Progenitor cell of endocrine pancreas (in vitro differentiated cells): ENCODE measurements around the gene ZNF431. TPM values are rescaled to one million over a fixed set of nuclear protein-coding genes. Genes with fewer than 3 reads are reported as not detected.
"Not testable (repeated sequence)": the region's sequence is repeated elsewhere in the genome, so short reads cannot be mapped to it uniquely, and the experiment has no call there.

Source experiments
- DNase-seq: peaks from one replicate; pipeline ENCODE4 v3.0.0; 2021; ENCODE audit warnings: low spot score; ENCODE audit not compliant: unreplicated experiment
- H3K27ac Mint-ChIP-seq: 2 replicates; pipeline ENCODE4 v1.8.0; 2021; ENCODE audit warnings: mild to moderate bottlenecking, moderate library complexity, mixed read lengths
- H3K27me3 Mint-ChIP-seq: 2 replicates; pipeline ENCODE4 v1.8.0; 2021; ENCODE audit warnings: mixed read lengths
- H3K36me3 Mint-ChIP-seq: 2 replicates; pipeline ENCODE4 v1.8.0; 2022; ENCODE audit warnings: mixed read lengths; ENCODE audit not compliant: insufficient read depth
- H3K4me1 Mint-ChIP-seq: 2 replicates; pipeline ENCODE4 v1.8.0; 2021; ENCODE audit warnings: low read depth, mixed read lengths
- H3K4me3 Mint-ChIP-seq: 2 replicates; pipeline ENCODE4 v1.8.0; 2021; ENCODE audit warnings: low read depth, mild to moderate bottlenecking, moderate library complexity, mixed read lengths
- H3K9me3 Mint-ChIP-seq: 2 replicates; pipeline ENCODE4 v1.8.0; 2021; ENCODE audit warnings: low read depth, mixed read lengths
- CTCF ChIP-seq: fragments of 200-600 bp; sonication (generic); IDR thresholded peaks from one replicate; pipeline ENCODE4 v1.5.0; 2021; ENCODE audit warnings: antibody characterized with exemption, mild to moderate bottlenecking; ENCODE audit not compliant: unreplicated experiment
- total RNA-seq: library from RNA; stranded (reverse); gene quantifications from 2 replicates; pipeline ENCODE4 v1.2.1, GENCODE V29; 2021

Gene ZNF431
- total RNA-seq, 1 donor from 2014 or later = 60.0 TPM

- H3K4me1 Mint-ChIP-seq = peaks cover 14% of the 10 kb centered on the region
- H3K27ac Mint-ChIP-seq = peak overlapping the region; percentile 83
- peaks cover 16% of the 10 kb centered on the region for H3K9me3 Mint-ChIP-seq
- DNase-seq = no peak
- H3K27me3 Mint-ChIP-seq = peaks cover 19% of the 10 kb centered on the region
- TF ChIP-seq CTCF = no peak
- peaks cover 10% of the 10 kb centered on the region for H3K36me3 Mint-ChIP-seq
- H3K4me3 Mint-ChIP-seq = no peak overlapping the region
Observed at GRCh38 chr19:21210037-21210621, 68.3 kb downstream of the ZNF431 start.

- Mint-ChIP-seq H3K9me3 (no peaks in the 10 kb centered on the region), H3K27ac (no peak overlapping the region)
Observed at GRCh38 chr19:21221693-21222092, 79.9 kb downstream of the ZNF431 start.

GRCh38 chr19:21229938-21230337 lies 88.1 kb downstream of the ZNF431 start:
- not testable (repeated sequence) for H3K4me1 Mint-ChIP-seq

More at GRCh38 chr19:21221693-21222092, 79.9 kb downstream of the ZNF431 start:
- DNase-seq = no peak
- TF ChIP-seq CTCF = no peak
- Mint-ChIP-seq H3K27me3 (peaks cover 10% of the 10 kb centered on the region), H3K4me1 (peaks cover 4% of the 10 kb centered on the region), H3K36me3 (no peaks in the 10 kb centered on the region), H3K4me3 (no peak overlapping the region)

GRCh38 chr19:21233691-21234090 lies 91.9 kb downstream of the ZNF431 start:
- no peak for DNase-seq
- Mint-ChIP-seq H3K4me3 (no peak overlapping the region), H3K36me3 (peaks cover 2% of the 10 kb centered on the region), H3K9me3 (peaks cover 38% of the 10 kb centered on the region), H3K27ac (no peak overlapping the region), H3K27me3 (no peaks in the 10 kb centered on the region), H3K4me1 (peaks cover 1% of the 10 kb centered on the region)
- TF ChIP-seq CTCF = no peak

More at GRCh38 chr19:21229938-21230337, 88.1 kb downstream of the ZNF431 start:
- peaks cover 37% of the 10 kb centered on the region for H3K9me3 Mint-ChIP-seq
- DNase-seq, H3K27me3 Mint-ChIP-seq, H3K27ac Mint-ChIP-seq, H3K36me3 Mint-ChIP-seq, H3K4me3 Mint-ChIP-seq: not testable (repeated sequence)

- Mint-ChIP-seq H3K27ac (peak overlapping the region; percentile 66), H3K9me3 (peaks cover 17% of the 10 kb centered on the region)
- not testable (repeated sequence) for H3K27me3 Mint-ChIP-seq, DNase-seq, H3K36me3 Mint-ChIP-seq, H3K4me3 Mint-ChIP-seq, H3K4me1 Mint-ChIP-seq
Observed at GRCh38 chr19:21236751-21237150, 94.9 kb downstream of the ZNF431 start.

- H3K36me3 Mint-ChIP-seq = no peaks in the 10 kb centered on the region
- no peak overlapping the region for H3K27ac Mint-ChIP-seq
- no peak for TF ChIP-seq CTCF
- H3K4me3 Mint-ChIP-seq = no peak overlapping the region
- H3K9me3 Mint-ChIP-seq = peaks cover 10% of the 10 kb centered on the region
- peaks cover 1% of the 10 kb centered on the region for H3K4me1 Mint-ChIP-seq
- H3K27me3 Mint-ChIP-seq = no peaks in the 10 kb centered on the region
- no peak for DNase-seq
Observed at GRCh38 chr19:21238670-21239069, 96.8 kb downstream of the ZNF431 start.

Other genes starting within 250 kb of the ZNF431 start
- gene ZNF85, start 218.8 kb upstream of the ZNF431 start, total RNA-seq = 25.4 and 26.8 TPM in 2 replicates
- gene ZNF430, start 121.4 kb upstream of the ZNF431 start, total RNA-seq = 22.8 and 24.1 TPM in 2 replicates
- 51.5 and 55.5 TPM in 2 replicates for gene ZNF714, start 59.8 kb upstream of the ZNF431 start, total RNA-seq
- 35.1 and 38.5 TPM in 2 replicates for gene ZNF708, start 187.4 kb downstream of the ZNF431 start, total RNA-seq
- gene ZNF738, start 217.0 kb downstream of the ZNF431 start, total RNA-seq = 71.7 and 71.8 TPM in 2 replicates